Trophoblast cell (in vitro differentiated cells and primary cell): ENCODE data around the gene TK2.

Source experiments
- DNase-seq, 2 donors: peaks; one replicate each; pipeline ENCODE4 v3.0.0-alpha.2; 2016
- H2AFZ ChIP-seq: 2 replicates; pipeline ENCODE4 v1.6.1; 2013; ENCODE audit warnings: low read length, moderate library complexity, mild to moderate bottlenecking; ENCODE audit not compliant: insufficient read depth, poor library complexity
- H2AK5ac ChIP-seq: 2 replicates; pipeline ENCODE4 v1.6.1; 2013; ENCODE audit warnings: mild to moderate bottlenecking, low read length
- H2BK120ac ChIP-seq: 2 replicates; pipeline ENCODE4 v1.6.1; 2013; ENCODE audit warnings: low read length, mild to moderate bottlenecking, moderate library complexity; ENCODE audit not compliant: insufficient read depth, poor library complexity
- H2BK12ac ChIP-seq: 2 replicates; pipeline ENCODE4 v1.6.1; 2013; ENCODE audit warnings: mild to moderate bottlenecking, low read length, moderate library complexity
- H2BK5ac ChIP-seq: 2 replicates; pipeline ENCODE4 v1.6.1; 2013; ENCODE audit warnings: low read length, low read depth, moderate library complexity, mild to moderate bottlenecking; ENCODE audit not compliant: poor library complexity
- H3K14ac ChIP-seq: 2 replicates; pipeline ENCODE4 v1.6.1; 2013; ENCODE audit warnings: mild to moderate bottlenecking, low read length
- H3K18ac ChIP-seq: 2 replicates; pipeline ENCODE4 v1.6.1; 2013; ENCODE audit warnings: mild to moderate bottlenecking, low read length
- H3K23ac ChIP-seq: 2 replicates; pipeline ENCODE4 v1.6.1; 2013; ENCODE audit warnings: low read length
- H3K27ac ChIP-seq: 2 replicates; pipeline ENCODE4 v1.5.1; 2013; ENCODE audit warnings: low read depth, mild to moderate bottlenecking, inconsistent platforms, low read length, moderate library complexity
- H3K27me3 ChIP-seq: 2 replicates; pipeline ENCODE4 v1.6.1; 2013; ENCODE audit warnings: inconsistent platforms, mild to moderate bottlenecking, low read length, moderate library complexity; ENCODE audit not compliant: insufficient read depth
- H3K36me3 ChIP-seq, 2 experiments: 1 replicate in 1 of 2; 2 replicates in 1 of 2; pipeline ENCODE4 v1.6.1; 2013; ENCODE audit warnings: low read length in 2 of 2, mild to moderate bottlenecking in 2 of 2, moderate library complexity in 1 of 2; ENCODE audit not compliant: insufficient read depth in 2 of 2, control insufficient read depth in 1 of 2
- H3K4ac ChIP-seq: 2 replicates; pipeline ENCODE4 v1.6.1; 2013; ENCODE audit warnings: low read depth, mild to moderate bottlenecking, low read length, moderate library complexity
- H3K4me1 ChIP-seq, 2 experiments: 1 replicate in 1 of 2; 2 replicates in 1 of 2; pipeline ENCODE4 v1.6.1; 2013; ENCODE audit warnings: low read length in 2 of 2, mild to moderate bottlenecking in 2 of 2, moderate library complexity in 1 of 2; ENCODE audit not compliant: insufficient read depth in 2 of 2, control insufficient read depth in 1 of 2
- H3K4me2 ChIP-seq: 2 replicates; pipeline ENCODE4 v1.6.1; 2013; ENCODE audit warnings: inconsistent platforms, mild to moderate bottlenecking, low read length, moderate library complexity
- H3K4me3 ChIP-seq: 2 replicates; pipeline ENCODE4 v1.5.1; 2013; ENCODE audit warnings: mild to moderate bottlenecking, low read depth, low read length, inconsistent platforms
- H3K79me1 ChIP-seq: one replicate; pipeline ENCODE4 v1.6.1; 2013; ENCODE audit warnings: low read length
- H3K79me2 ChIP-seq: 2 replicates; pipeline ENCODE4 v1.6.1; 2013; ENCODE audit warnings: low read length, mild to moderate bottlenecking; ENCODE audit not compliant: control insufficient read depth, insufficient read depth, poor library complexity
- H3K9ac ChIP-seq: 2 replicates; pipeline ENCODE4 v1.6.1; 2013; ENCODE audit warnings: mild to moderate bottlenecking, low read length
- H3K9me3 ChIP-seq: 2 replicates; pipeline ENCODE4 v1.6.1; 2013; ENCODE audit warnings: low read depth, mild to moderate bottlenecking, control low read depth, inconsistent platforms, low read length; ENCODE audit not compliant: insufficient read depth
- H4K12ac ChIP-seq: 2 replicates; pipeline ENCODE4 v1.6.1; 2013; ENCODE audit warnings: low read depth, mild to moderate bottlenecking, low read length, moderate library complexity
- H4K8ac ChIP-seq: 2 replicates; pipeline ENCODE4 v1.6.1; 2013; ENCODE audit warnings: low read depth, mild to moderate bottlenecking, low read length, moderate library complexity
- H4K91ac ChIP-seq: one replicate; pipeline ENCODE4 v1.6.1; 2013; ENCODE audit warnings: low read depth, mild to moderate bottlenecking, low read length, moderate library complexity
- WGBS: extraction: QIAGEN DNeasy Blood & Tissue Kit; methylation state at CpG from one replicate; pipeline ENCODE4 v1.1.7; 2013; ENCODE audit warnings: missing lambda C conversion rate; ENCODE audit not compliant: insufficient read length, insufficient coverage; ENCODE audit errors: extremely low coverage; 5-methylcytosine and 5-hydroxymethylcytosine counted together

The TK2 gene

DNA sequence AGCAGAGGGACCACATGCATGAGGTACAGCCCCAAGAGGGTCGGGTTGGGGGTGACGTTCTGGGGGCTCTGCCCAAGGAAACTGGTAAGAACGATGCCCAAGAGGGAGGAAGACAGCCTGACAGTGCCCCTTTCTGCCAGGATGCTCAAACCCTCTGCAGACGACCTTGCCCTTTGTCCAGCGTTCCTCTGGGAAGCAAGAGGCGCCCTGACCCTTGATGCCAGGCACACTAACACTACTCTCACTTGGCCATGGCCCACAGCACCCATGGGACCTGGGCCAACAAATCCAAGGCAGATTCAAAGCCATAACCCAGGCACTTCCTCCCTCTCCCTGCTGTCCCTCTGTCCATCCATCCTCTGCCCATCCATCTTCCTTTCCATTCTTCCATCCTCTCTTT is 20.4 kb downstream of the TK2 start:
- no peaks in the 10 kb centered on the region for H3K4me1 ChIP-seq
- no peak overlapping the region for H2BK120ac ChIP-seq
- no CpG with 5 or more reads among the region's 6 CpGs for WGBS
- H3K18ac ChIP-seq = no peak overlapping the region
- H3K23ac ChIP-seq = no peak overlapping the region
- H2AFZ ChIP-seq = no peak overlapping the region
- H3K4me2 ChIP-seq = no peak overlapping the region
- H3K4me3 ChIP-seq = no peak overlapping the region
- no peak overlapping the region for H2AK5ac ChIP-seq
- H3K79me2 ChIP-seq = no peaks in the 10 kb centered on the region
- no peak overlapping the region for H4K8ac ChIP-seq
- H3K14ac ChIP-seq = no peak overlapping the region
- H2BK5ac ChIP-seq = no peak overlapping the region
- no peak overlapping the region for H4K12ac ChIP-seq
- DNase-seq = no peak
- no peak overlapping the region for H4K91ac ChIP-seq
- H3K79me1 ChIP-seq = peaks cover 2% of the 10 kb centered on the region
- no peaks in the 10 kb centered on the region for H3K9me3 ChIP-seq
- no peak overlapping the region for H3K4ac ChIP-seq
- no peak overlapping the region for H3K9ac ChIP-seq
- no peak overlapping the region for H2BK12ac ChIP-seq
- peaks cover 6 to 11% of the 10 kb centered on the region in 2 experiments for H3K36me3 ChIP-seq
- no peaks in the 10 kb centered on the region for H3K27me3 ChIP-seq
- no peak overlapping the region for H3K27ac ChIP-seq

DNA sequence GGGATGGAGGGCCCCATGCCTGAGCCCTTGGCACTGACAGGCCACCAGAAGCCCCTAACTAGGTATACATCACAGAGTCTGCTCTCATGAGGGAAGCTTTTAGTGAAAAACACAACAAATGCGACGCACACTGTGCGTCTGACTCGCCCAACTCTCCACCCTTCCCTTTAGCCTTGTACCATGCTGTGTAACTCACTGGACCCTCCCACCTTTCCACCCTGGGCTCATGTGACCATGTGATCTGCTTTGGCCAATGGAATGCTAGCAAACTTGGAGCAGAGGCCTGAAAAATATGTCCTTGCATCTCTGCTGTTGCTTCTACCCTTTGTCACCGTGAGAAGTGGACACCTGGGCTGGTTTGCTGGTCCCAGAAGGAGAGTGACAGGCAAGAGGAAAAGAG is 21.6 kb downstream of the TK2 start:
- Histone ChIP-seq H3K9me3 (no peaks in the 10 kb centered on the region), H4K12ac (no peak overlapping the region), H2AK5ac (no peak overlapping the region), H3K4me3 (no peak overlapping the region), H3K23ac (no peak overlapping the region), H2BK120ac (no peak overlapping the region), H3K14ac (no peak overlapping the region), H3K36me3 (peaks cover 6 to 11% of the 10 kb centered on the region in 2 experiments), H3K27ac (no peak overlapping the region), H2BK5ac (no peak overlapping the region), H3K79me1 (peaks cover 2% of the 10 kb centered on the region), H3K27me3 (no peaks in the 10 kb centered on the region), H3K79me2 (no peaks in the 10 kb centered on the region), H3K4me2 (no peak overlapping the region), H3K4ac (no peak overlapping the region), H2AFZ (no peak overlapping the region), H3K4me1 (no peaks in the 10 kb centered on the region), H2BK12ac (no peak overlapping the region), H3K18ac (no peak overlapping the region), H4K8ac (no peak overlapping the region), H3K9ac (no peak overlapping the region), H4K91ac (no peak overlapping the region)
- WGBS = no CpG with 5 or more reads among the region's 5 CpGs
- no peak for DNase-seq

DNA sequence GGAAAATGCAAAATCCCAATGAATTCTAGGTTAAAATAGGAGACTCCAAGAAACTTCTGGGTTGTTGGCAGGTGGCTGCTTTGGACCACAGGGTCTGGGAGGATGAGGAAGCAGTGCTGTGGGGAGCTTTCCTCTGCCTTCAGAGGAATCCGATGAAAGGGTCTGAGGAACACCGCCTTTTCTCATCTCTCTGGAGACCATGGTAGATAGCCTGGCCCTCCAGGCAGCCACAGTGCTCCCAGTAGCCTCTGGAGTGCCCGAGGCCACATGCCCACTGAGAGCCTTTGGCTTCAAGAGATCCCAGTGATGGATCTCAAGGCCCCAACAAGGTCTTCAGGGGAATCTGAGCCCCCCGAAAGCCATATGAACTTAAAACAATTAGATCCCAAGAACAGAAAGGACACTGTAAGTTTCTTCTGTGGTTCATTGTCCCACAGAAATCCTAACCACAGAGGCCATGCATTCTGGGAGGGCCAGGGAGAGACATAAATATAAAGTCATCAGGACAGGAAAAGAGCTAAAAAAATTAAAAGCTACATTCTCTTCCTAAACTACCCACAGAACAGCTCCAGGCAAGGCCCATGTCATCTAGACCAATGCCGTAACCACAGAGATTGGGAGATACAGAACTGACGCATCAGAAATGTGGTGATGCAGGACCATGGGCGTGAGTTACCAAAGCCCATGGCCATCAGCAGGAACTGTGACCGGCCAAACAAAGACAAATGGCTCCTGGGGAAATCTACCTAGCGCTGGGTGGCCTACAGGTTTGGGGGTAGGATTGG is 24.3 kb downstream of the TK2 start:
- no peak overlapping the region for H3K27ac ChIP-seq
- H3K14ac ChIP-seq = no peak overlapping the region
- H3K36me3 ChIP-seq = peaks cover 4% of the 10 kb centered on the region in 2 experiments
- H3K4me2 ChIP-seq = no peak overlapping the region
- H3K79me1 ChIP-seq = peaks cover 4% of the 10 kb centered on the region
- H3K27me3 ChIP-seq = no peaks in the 10 kb centered on the region
- peak; percentile 92 to 94 for DNase-seq
- no peak overlapping the region for H4K8ac ChIP-seq
- no peak overlapping the region for H2AK5ac ChIP-seq
- H3K4me1 ChIP-seq = peaks cover 4 to 8% of the 10 kb centered on the region in 2 experiments
- H3K4ac ChIP-seq = no peak overlapping the region
- H3K4me3 ChIP-seq = no peak overlapping the region
- no CpG with 5 or more reads among the region's 9 CpGs for WGBS
- no peak overlapping the region for H4K12ac ChIP-seq
- no peak overlapping the region for H3K18ac ChIP-seq
- H3K23ac ChIP-seq = no peak overlapping the region
- no peak overlapping the region for H2BK5ac ChIP-seq
- H2AFZ ChIP-seq = no peak overlapping the region
- no peak overlapping the region for H3K9ac ChIP-seq
- peak overlapping the region; percentile 72 for H2BK120ac ChIP-seq
- no peaks in the 10 kb centered on the region for H3K9me3 ChIP-seq
- no peaks in the 10 kb centered on the region for H3K79me2 ChIP-seq
- H4K91ac ChIP-seq = peak overlapping the region; percentile 63
- peak overlapping the region; percentile 19 for H2BK12ac ChIP-seq

DNA sequence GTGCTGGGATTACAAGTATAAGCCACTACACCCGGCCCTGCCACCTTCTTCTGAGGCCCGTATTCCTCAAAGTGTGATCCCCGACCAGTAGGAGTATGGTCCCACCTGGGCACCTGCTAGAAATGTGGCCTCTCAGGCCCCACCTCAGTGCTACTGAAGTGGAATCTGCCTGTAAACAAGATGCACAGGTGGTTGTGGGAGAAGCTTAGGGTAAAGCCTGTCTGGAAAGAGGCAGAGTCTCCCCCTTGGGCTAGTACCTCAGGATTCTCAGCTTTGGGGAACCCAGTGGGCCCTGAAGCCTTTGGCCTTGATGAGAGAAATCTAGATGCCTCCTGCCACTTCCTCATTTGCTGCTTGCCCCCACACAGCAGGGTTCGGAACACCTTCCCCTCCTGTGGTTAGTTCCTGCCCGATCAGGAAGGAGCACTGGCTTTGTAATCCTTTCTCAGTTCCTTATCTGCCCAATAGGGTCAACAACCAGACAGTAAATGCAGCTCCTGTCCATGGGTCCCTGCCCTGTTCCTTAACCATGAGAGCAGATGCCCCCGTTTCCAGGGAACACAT is 25.2 kb downstream of the TK2 start:
- H4K8ac ChIP-seq = no peak overlapping the region
- H3K9me3 ChIP-seq = peaks cover under 1% of the 10 kb centered on the region
- no peak overlapping the region for H2BK5ac ChIP-seq
- no peak overlapping the region for H3K27ac ChIP-seq
- peaks cover 4% of the 10 kb centered on the region in 2 experiments for H3K36me3 ChIP-seq
- no peak overlapping the region for H2AFZ ChIP-seq
- WGBS = no CpG with 5 or more reads among the region's 6 CpGs
- no peak overlapping the region for H4K91ac ChIP-seq
- H3K4me3 ChIP-seq = no peak overlapping the region
- H2BK12ac ChIP-seq = no peak overlapping the region
- peaks cover 4% of the 10 kb centered on the region for H3K79me1 ChIP-seq
- no peak overlapping the region for H2BK120ac ChIP-seq
- H3K14ac ChIP-seq = no peak overlapping the region
- H3K4me1 ChIP-seq = peaks cover 9 to 11% of the 10 kb centered on the region in 2 experiments
- H3K9ac ChIP-seq = no peak overlapping the region
- H3K4me2 ChIP-seq = no peak overlapping the region
- H2AK5ac ChIP-seq = no peak overlapping the region
- no peak overlapping the region for H3K4ac ChIP-seq
- no peak overlapping the region for H4K12ac ChIP-seq
- H3K27me3 ChIP-seq = no peaks in the 10 kb centered on the region
- H3K18ac ChIP-seq = no peak overlapping the region
- H3K79me2 ChIP-seq = no peaks in the 10 kb centered on the region
- no peak overlapping the region for H3K23ac ChIP-seq
- no peak for DNase-seq
